Measurements from ENCODE around the gene HS6ST3.

- TF ChIP-seq EZH2 (IDR thresholded peaks at IDR 0.05; ENCODE audit: insufficient read depth, poor library complexity, severe bottlenecking) (no peak), EZH2phosphoT487 (IDR thresholded peaks at IDR 0.05; ENCODE audit: insufficient read depth, low read depth) (no peak)
Observed at GRCh38 chr13:96450326-96451020, 360.6 kb downstream of the HS6ST3 start.

Measured in GM23248 (cell line).